SK-N-DZ (cell line): ENCODE data around the gene TBC1D25.
"Not testable (repeated sequence)": the region's sequence is repeated elsewhere in the genome, so short reads cannot be mapped to it uniquely, and the experiment has no call there.

Experiments
- DNase-seq: peaks from one replicate; pipeline ENCODE4 v3.0.0-alpha.2; 2015; ENCODE audit warnings: low spot score

TBC1D25 gene

DNA sequence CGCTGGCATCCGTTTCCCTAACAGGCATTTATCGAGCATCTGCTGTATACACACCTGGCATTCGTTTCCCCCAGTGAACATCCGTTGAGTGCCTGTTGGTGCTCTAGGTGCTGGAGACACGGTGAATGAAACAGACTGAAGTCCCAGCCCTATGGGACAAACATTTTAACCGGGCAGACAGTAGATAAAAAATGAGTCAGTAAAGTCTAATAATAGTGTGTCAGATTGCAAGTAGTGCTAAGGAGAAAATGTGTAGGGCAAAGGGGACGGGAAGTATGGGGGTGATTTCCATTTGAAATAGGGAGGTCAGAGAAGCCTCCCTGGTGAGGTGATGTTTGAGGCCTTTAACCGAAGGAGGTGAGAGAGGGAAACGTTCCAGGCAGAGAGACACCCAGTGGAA lies 23.2 kb upstream of the TBC1D25 start:
- no peak for DNase-seq

DNA sequence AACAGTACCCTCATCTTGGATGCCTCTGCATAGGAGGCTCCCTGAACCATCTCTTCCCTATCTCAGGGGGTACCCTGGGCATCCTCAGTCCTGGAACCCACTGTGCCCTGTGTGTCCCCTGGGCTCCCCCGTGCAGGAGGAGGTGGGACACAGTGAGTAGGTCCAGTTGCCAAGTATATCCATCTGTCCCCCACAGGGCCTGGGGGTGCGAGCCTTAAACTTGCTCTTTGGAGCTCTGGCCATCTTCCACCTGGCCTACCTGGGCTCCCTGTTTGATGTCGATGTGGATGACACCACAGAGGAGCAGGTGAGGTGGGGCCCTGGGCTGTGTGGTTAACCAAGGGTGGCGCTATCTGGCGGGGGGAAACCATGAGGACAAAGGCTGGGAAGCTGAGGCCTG lies 22.5 kb upstream of the TBC1D25 start:
- DNase-seq = no peak

DNA sequence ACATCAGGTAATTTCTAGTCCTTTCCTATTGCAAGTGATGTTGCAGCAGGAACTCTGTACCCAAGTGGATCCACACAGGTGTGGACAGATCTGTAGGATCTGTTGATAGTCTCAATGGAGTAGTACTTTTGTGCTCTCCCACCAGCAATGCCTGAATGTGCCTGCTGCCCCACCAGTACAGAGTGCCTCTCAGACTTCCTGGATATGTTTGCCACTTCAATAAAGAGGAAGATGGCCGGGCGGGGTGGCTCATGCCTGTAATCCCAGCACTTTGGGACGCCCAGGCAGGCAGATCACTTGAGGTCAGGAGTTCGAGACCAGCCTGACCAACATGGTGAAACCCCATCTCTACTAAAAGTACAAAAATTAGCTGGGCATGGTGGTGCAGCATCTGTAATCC lies 20.0 kb upstream of the TBC1D25 start:
- not testable (repeated sequence) for DNase-seq

DNA sequence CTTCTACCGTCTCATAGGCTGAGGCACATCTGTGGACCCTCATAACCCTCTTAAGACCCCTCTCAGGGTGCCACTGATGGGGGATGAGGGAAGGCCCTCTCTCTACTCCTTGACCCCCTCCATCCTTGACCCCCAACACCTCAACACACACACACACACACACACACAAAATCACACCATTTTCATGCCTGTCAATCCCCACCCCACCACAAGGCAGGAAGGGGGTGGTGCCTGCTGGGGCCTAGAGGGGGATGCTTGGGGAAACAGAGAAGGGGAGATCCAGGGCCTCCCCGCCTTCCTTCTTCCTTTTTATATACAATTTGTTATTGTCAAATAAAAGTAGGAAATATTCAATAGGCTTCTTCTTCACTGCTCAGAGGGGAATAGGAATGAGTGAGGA lies 19.1 kb upstream of the TBC1D25 start:
- no peak for DNase-seq

DNA sequence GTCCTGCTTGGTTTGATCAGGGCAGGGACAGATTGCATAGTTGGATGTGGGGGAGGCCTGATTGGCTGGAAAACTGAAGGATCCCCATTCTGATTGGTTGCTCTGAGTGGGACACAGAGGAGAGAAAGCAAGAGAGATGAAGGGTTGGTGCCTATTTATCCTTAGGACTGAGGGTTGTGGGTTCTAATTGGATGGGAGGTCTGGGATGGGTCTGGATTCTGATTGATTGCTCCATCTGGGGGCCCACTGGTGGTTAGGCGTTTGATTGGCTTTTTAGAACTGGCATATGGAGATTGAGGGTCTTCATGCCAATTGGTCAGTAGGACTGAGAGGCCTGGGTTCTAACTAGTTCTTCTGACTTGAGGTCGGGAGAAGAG lies 18.6 kb upstream of the TBC1D25 start:
- peak; percentile 78 for DNase-seq

DNA sequence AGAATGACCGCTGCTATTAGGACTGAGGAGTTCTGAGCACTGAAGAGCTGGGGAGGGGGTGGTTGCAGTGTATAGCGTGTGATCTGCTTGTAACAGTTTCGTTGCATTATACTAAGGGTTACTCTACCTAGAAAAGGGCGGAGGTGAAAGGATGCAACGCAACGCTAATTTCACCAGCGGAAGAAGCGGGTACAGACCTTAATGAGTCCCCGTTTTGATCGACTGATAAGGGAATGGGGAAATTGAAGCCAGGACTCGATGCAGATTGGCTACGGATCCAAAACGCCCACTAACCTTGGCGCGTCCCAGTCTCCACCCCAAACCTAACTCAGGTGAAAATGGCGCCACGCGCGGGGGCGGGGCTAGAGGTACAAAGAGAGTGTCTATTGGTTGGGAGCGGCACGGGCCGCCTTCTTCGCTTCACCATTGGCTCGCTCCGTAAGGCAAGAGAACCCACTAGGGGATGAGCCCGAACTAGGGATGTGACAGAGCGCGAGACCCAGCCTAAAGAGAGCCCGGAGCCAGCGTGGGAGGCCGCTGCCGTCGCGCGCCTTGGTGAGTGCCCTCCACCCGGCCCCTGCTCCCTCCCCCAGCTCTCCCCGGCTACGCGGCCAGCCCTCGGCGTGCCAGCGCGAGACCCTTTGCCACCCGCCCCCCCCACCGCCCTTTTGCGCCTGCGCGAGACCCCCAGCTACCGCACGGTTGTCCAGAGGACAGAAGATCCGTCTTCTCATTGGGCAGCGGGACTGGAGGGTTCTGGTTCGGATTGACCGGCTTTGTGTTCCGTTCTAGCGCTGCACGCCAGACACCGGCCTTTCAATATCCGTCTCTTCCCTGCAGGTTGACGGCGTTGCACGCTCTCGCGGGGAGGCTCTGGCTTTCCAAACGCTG lies 17.9 kb upstream of the TBC1D25 start, which contains the start of gene EBP:
Gene EBP, plus strand, starts transcription at position 456 of the 891 bp plus-strand sequence. CDS start 1,964 bp downstream, outside the sequence.
- DNase-seq = peak; percentile 94

DNA sequence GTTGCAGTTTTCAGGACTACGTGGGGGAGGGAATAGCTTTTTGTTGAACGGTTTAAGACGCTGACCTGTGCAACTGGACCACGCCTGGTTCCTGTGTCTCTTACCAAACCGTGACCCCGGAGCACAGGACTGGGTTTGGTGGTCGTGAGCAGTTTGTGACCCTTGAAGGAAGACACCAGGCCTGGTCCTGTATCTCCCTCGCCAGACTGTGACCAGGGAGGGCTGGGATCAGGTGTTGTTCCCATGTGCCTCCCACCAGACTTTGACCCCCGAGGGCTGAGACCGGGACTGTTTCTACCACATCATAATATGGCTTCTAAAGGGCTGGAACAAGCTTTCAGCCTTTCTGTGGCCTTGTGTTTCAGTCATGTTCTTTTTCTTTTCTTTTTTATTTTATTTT lies 17.2 kb upstream of the TBC1D25 start:
- DNase-seq = no peak

DNA sequence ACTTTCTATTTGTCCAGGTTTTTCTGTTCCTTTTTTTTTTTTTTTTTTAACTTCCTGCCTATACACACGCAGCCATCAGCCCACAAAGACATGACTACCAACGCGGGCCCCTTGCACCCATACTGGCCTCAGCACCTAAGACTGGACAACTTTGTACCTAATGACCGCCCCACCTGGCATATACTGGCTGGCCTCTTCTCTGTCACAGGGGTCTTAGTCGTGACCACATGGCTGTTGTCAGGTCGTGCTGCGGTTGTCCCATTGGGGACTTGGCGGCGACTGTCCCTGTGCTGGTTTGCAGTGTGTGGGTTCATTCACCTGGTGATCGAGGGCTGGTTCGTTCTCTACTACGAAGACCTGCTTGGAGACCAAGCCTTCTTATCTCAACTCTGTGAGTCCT lies 15.8 kb upstream of the TBC1D25 start:
- DNase-seq = no peak

DNA sequence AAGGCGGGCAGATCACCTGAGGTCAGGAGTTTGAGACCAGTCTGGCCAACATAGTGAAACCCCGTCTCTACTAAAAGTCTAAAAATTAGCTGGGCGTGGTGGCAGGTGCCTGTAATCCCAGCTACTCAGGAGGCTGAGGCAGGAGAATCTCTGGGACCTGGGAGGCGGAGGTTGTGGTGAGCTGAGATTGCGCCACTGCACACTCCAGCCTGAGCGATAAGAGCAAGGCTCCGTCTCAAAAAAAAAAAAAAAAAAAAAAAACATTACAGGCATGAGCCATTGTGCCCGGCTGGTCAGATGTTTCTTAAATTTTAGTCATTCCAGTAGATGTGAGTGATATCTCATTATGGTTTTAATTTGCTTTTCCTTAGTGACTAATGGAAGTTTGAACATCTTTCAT lies 13.7 kb upstream of the TBC1D25 start:
- DNase-seq = not testable (repeated sequence)

DNA sequence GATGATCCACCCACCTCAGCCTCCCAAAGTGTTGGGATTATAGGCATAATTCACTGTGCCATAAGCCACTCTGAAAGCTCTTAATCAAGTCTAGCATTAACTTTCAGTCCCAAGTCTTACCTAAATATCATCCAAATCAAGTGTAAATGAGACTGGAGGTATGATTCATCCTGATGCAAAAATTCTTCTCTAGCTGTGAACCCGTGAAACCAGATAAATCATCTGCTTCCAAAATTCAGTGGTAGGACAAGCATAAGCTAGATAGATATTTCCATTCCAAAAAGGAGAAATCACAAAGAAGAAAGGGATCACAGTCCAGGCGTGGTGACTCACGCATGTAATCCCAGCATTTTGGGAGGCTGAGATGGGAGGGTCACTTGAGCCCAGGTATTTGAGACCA lies 8.8 kb upstream of the TBC1D25 start:
- no peak for DNase-seq

DNA sequence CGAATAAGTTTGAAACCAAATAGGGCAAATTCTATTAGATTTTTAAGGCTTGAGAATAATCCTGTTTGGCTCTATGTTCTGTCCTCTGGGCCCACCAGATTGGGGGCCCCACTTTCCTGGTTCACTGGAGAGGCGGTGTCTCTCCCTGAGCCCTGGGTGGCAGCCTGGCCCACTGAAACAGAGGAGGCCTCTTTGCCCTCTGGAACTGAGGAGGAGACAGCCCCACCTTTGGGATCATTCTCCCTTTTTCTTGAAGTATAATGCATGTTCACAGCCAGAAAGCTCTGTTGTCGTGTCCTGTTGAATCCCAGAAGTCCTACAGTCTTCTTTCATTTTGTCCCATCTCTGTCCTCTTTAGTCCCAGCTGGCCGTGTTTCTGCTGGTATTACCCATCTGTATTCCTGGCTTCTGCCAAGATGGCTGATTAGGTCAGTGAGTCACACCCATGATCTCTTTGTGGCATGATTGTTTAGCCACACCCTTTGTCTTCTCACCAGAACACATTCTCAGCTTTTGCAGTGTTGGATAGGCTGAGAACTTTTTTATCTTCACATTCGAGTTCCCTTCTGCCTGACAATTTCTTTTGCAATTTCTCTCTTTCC lies 8.1 kb upstream of the TBC1D25 start:
- DNase-seq = no peak

DNA sequence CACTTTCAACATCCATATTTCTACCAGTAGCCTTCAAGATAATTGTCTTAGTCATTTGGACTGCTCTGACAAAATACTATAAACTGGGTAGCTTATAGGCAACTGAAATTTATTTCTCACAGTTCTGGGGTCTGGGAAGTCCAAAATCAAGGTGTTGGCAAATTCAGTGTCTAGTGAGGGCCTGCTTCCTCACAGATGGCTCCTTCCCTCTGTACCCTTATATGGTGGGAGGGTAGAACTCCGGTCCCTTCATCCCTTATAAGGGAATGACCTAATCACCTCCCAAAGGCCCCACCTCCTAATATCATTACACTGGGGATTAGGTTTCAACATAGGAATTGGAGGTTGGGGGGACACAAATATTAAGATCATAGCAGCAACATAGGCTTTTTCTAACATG lies 7.4 kb upstream of the TBC1D25 start:
- DNase-seq = no peak

DNA sequence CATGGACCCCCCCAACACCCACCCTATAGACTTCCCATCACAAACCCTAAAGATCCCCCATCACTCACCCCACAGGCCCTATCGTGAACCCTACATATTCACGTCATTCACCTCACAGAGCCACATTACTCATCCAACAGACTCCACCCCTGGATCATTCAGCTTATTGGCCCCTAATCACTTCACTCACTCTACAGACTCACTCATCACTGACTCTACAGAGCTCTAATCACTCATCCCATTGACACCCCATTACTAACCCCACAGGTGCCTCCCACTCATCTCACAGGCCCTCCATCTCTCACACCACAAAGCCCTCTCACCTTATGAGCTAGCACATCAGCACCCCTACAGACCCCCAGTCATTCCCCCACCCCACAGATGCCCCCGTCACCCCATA lies 6.3 kb upstream of the TBC1D25 start:
- DNase-seq = no peak

DNA sequence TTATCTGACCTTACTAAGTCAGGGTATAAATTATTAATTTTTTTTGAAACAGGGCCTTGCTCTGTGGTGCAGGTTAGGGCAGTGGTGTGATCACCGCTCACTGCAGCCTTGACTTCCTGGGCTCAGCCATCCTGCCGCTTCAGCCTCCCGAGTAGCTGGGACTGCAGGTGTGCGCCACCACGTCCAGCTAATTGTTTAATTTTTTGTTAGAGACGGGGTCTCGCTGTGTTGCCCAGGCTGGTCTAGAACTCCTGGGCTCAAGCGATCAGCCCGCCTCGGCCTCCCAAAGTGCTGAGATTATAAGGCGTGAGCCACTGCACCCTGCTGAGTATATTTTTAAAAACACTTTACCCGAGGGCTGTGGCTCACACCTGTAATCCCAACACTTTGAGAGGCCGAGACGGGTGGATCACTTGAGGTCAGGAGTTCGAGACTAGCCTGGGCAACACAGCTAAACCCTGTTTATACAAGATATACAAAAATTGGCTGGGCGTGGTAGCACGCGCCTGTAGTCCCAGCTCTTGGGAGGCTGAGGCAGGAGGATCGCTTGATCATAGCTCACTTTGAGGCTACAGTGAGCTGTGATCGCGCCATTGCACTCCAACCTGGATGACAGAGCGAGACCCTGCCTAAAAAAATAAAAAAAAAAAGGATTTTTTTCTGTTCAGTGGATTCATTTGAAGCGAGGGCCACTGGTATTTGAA lies 721 bp upstream of the TBC1D25 start:
- DNase-seq = no peak

DNA sequence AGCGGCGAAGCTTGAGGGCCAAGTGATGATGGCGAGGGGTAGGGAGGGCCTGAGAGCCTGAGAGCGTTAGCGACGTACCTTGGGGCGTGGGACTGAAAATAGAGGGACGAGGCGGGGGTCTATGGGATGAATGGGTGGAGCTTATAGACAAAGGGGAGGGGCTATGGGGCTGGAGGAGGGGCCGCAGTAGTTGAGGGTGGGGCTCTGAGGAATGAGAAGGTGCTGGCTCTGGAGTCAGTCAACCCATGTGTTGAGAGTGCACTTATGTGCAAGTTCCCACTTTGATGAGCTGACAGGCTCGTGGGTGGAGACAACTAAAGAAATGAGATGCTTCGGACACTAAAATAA lies 488 bp downstream of the TBC1D25 start:
- no peak for DNase-seq

DNA sequence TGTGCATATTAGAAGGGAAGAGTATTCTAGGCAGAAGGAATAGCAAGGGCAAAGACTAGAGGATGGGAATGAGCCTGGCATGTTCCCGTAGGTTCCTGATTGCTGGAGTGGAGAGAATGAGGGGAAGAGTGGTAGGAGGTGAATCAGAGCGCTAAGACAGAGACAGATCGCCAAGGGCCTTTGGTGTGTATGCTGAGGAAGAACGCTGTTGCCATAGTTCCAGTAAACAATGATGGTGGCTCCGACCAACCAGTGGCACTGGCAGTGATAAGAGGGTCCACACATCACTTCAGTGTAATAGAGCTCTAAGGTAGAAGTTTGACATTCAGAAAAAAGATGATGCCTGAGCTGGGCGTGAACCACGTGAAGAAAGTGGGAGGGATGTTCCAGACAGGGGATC lies 966 bp downstream of the TBC1D25 start:
- no peak for DNase-seq

DNA sequence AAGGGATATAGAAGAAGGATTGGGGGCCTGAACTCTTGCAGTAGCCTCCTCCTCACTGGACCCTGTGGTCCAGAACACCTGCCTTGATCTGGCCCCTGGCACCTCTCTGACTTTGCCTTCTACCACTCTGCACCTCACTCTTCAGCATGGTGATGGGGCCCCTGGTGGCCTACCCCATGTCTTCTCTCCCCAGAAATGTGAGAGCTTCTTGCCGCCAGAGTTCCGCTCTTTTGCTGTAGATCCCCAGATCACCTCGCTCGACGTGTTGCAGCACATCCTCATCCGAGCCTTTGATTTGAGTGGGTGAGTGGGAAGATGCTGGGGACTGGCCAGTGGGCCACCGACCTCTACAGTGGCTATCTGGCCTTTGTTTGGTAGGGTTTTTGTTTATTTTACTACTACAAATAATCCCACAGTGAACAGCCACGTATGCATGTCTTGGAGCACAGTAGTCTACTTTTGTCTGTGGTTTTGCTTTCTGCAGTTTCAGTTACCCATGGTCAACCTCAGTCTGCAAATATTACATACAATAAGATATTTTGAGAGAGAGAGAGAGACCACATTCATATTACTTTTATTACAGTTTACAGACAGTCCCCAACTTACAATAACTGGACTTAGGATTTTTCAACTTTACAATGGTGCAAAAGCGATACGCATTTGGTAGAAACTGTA lies 1.8 kb downstream of the TBC1D25 start:
- DNase-seq = no peak

DNA sequence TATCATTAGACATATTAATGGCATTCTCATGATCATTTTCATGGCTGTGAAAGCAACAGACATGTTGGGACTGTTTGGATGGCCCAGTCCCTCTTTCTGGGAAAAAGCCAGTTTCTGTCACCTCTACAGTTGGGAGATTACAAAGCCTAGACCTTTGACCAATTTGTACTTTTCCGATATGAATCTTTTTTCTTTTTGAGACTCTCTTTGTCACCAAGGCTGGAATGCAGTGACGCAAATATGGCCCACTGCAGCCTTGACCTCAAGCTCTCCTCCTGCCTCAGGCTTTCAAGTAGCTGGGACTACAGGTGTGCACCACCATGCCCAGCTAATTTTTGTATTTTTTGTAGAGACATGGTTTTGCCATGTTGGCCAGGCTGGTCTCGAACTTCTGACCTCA lies 9.4 kb downstream of the TBC1D25 start:
- no peak for DNase-seq

DNA sequence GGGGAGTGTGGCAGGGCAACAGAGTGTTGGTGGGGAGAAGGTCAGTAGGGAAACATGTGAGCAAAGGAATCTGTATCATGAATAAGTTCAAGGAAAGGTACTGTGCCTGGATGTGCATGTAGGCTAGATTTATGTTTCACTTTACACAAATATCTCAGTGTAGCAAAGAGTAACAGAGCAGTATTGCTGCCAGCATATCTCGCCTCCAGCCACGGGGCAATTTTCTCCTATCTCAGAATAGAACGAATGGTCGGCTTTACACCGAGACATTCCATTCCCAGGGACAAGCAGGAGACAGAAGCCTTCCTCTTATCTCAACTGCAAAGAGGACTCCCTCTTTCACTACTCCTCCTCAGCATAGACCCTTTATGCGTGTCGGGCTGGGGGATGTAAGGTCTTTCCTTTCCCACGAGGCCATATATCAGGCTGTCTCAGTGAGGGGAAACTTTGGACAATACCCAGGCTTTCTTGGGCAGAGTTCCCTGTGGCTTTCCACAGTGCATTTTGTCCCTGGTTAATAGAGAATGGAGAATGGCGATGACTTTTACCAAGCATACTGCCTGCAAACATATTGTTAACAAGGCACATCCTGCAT lies 16.3 kb downstream of the TBC1D25 start:
- not testable (repeated sequence) for DNase-seq

DNA sequence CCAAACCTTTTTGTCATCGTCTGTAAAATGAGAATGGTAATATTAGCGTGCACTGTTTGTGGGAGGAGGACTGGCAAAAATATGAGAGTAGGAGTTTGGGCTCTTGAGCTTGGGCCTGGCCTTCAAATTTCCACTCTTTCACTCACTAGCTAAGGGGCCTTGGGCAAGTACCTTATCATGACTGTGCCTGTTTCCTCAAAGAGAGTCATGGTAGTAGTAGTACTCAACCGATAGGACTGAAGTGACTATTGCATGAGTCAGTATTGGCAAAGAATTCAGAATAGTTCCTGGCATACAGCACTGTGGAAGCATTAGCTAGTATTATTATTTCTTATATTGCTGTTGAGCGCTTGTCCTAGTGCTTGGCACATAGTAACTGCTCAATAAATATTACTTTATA lies 18.8 kb downstream of the TBC1D25 start:
- no peak for DNase-seq

DNA sequence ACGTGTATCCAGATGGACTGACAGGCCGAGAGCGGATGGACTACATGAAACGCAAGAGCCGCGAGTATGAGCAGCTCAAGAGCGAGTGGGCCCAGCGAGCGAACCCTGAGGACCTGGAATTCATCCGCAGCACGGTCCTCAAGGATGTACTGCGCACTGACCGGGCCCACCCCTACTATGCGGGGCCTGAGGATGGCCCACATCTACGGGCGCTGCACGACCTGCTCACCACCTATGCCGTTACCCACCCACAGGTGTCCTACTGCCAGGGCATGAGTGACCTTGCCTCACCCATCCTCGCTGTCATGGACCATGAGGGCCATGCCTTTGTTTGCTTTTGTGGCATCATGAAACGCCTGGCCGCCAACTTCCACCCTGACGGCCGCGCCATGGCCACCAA lies 20.1 kb downstream of the TBC1D25 start:
- DNase-seq = no peak

DNA sequence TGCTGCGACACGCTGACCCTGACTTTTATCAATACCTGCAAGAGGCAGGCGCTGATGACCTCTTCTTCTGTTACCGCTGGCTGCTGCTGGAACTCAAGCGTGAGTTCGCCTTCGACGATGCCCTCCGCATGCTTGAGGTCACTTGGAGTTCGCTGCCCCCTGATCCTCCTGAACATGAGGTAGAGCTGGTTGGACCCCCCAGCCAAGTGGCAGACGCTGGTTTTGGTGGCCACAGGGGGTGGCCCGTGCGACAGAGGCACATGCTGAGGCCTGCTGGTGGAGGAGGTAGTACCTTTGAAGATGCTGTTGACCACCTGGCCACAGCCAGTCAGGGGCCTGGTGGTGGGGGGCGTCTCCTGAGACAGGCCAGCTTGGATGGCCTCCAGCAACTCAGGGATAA lies 20.5 kb downstream of the TBC1D25 start:
- no peak for DNase-seq
